Activated T-cell treated with anti-CD3 and anti-CD28 coated beads, Interleukin-2, amount 50 U/mL, for 48 hours (primary cell): ENCODE measurements around the gene C6.

Source experiments
- DNase-seq, 2 experiments: peaks; one replicate each; pipeline ENCODE4 v3.0.0-alpha.2; 2020

The C6 gene

GRCh38 chr5:41115281-41115680, 98.1 kb downstream of the C6 start:
- DNase-seq, result no peak

- no peak for DNase-seq
These were observed 100.6 kb downstream of the C6 start for GRCh38 chr5:41112486-41113455.

GRCh38 chr5:41109186-41109585, 104.1 kb downstream of the C6 start:
- no peak for DNase-seq

- DNase-seq, result no peak
These were observed 111.0 kb downstream of the C6 start for GRCh38 chr5:41102341-41102740.

- DNase-seq, result no peak
These were observed 115.7 kb downstream of the C6 start for GRCh38 chr5:41097642-41098041.

- no peak for DNase-seq
These were observed 117.8 kb downstream of the C6 start for GRCh38 chr5:41095324-41096101.

- no peak for DNase-seq
These were observed 118.5 kb downstream of the C6 start for GRCh38 chr5:41094871-41095270.

GRCh38 chr5:41093803-41094202, 119.5 kb downstream of the C6 start:
- no peak for DNase-seq
